ENCODE results near the gene PNMT. TPM values are rescaled to one million over a fixed set of nuclear protein-coding genes. Genes with fewer than 3 reads are reported as not detected.

The PNMT gene
- total RNA-seq, result not detected in 2 replicates

GRCh38 chr17:39667945-39668924 lies at the start of gene PNMT:
TSS of gene PNMT (plus strand) at chr17:39668453. CDS start at chr17:39668476, 23 bp downstream.
- intact Hi-C loops (cut with micrococcal nuclease), result no loop called here
- Mint-ChIP-seq H3K36me3 (ENCODE audit: low read depth) (peaks cover under 1% of the 10 kb centered on the region), H3K4me3 (peak within 1 kb of the TSS; percentile 73), H3K27me3 (peaks cover 32% of the 10 kb centered on the region), H3K4me1 (peaks cover 8% of the 10 kb centered on the region), H3K27ac (no peak within 1 kb of the TSS), H3K9me3 (no peaks in the 10 kb centered on the region)
- peak; percentile 91 for DNase-seq

- Mint-ChIP-seq H3K4me1 (peaks cover 13% of the 10 kb centered on the region), H3K27ac (no peak overlapping the region), H3K27me3 (peaks cover 57% of the 10 kb centered on the region), H3K36me3 (ENCODE audit: low read depth) (no peaks in the 10 kb centered on the region), H3K4me3 (no peak overlapping the region), H3K9me3 (no peaks in the 10 kb centered on the region)
- no peak for DNase-seq
- intact Hi-C loops (cut with micrococcal nuclease), result no loop called here
Observed at GRCh38 chr17:39618956-39619785, 49.1 kb upstream of the PNMT start.

GRCh38 chr17:39619786-39620101 lies 48.5 kb upstream of the PNMT start:
- Mint-ChIP-seq H3K27me3 (peaks cover 56% of the 10 kb centered on the region), H3K36me3 (ENCODE audit: low read depth) (no peaks in the 10 kb centered on the region), H3K4me1 (peaks cover 13% of the 10 kb centered on the region), H3K4me3 (no peak overlapping the region), H3K9me3 (no peaks in the 10 kb centered on the region), H3K27ac (no peak overlapping the region)
- no peak for DNase-seq
- intact Hi-C loops (cut with micrococcal nuclease), result loop anchor here (5.0 kb wide), 1 partner anchor 243 kb away; the partner anchor contains the start of gene IKZF3

GRCh38 chr17:39621523-39622379 lies 46.5 kb upstream of the PNMT start:
- H3K4me1 Mint-ChIP-seq, result peaks cover 17% of the 10 kb centered on the region
- intact Hi-C loops (cut with micrococcal nuclease), result loop anchor here (1.0 to 5.0 kb wide), 5 partner anchors 13 to 359 kb away; partner anchors contain the start of genes IKZF3, MIEN1 and PSMD3
- H3K9me3 Mint-ChIP-seq, result no peaks in the 10 kb centered on the region
- peak overlapping the region; percentile 62 for H3K27ac Mint-ChIP-seq
- peak overlapping the region; percentile 76 for H3K4me3 Mint-ChIP-seq
- DNase-seq, result peak; percentile 97
- H3K36me3 Mint-ChIP-seq (ENCODE audit: low read depth), result no peaks in the 10 kb centered on the region
- peaks cover 57% of the 10 kb centered on the region for H3K27me3 Mint-ChIP-seq

GRCh38 chr17:39622380-39623006 lies 45.8 kb upstream of the PNMT start:
- no peak for DNase-seq
- H3K4me1 Mint-ChIP-seq, result peaks cover 17% of the 10 kb centered on the region
- H3K27ac Mint-ChIP-seq, result peak overlapping the region; percentile 62
- H3K36me3 Mint-ChIP-seq (ENCODE audit: low read depth), result no peaks in the 10 kb centered on the region
- no peaks in the 10 kb centered on the region for H3K9me3 Mint-ChIP-seq
- H3K4me3 Mint-ChIP-seq, result peak overlapping the region; percentile 76
- intact Hi-C loops (cut with micrococcal nuclease), result loop anchor here (1.0 to 5.0 kb wide), 6 partner anchors 12 to 358 kb away; partner anchors contain the start of genes IKZF3, MIEN1 and PSMD3
- peaks cover 52% of the 10 kb centered on the region for H3K27me3 Mint-ChIP-seq

GRCh38 chr17:39623356-39623950 lies 44.8 kb upstream of the PNMT start:
- intact Hi-C loops (cut with micrococcal nuclease), result loop anchor here (1.0 to 5.0 kb wide), 2 partner anchors 75 to 239 kb away; partner anchors contain the start of gene IKZF3
- Mint-ChIP-seq H3K4me1 (peaks cover 17% of the 10 kb centered on the region), H3K27me3 (peaks cover 56% of the 10 kb centered on the region), H3K27ac (no peak overlapping the region), H3K36me3 (ENCODE audit: low read depth) (no peaks in the 10 kb centered on the region), H3K9me3 (no peaks in the 10 kb centered on the region), H3K4me3 (peak overlapping the region; percentile 33)
- peak; percentile 96 for DNase-seq

- DNase-seq, result no peak
- H3K27ac Mint-ChIP-seq, result no peak overlapping the region
- H3K9me3 Mint-ChIP-seq, result no peaks in the 10 kb centered on the region
- H3K4me3 Mint-ChIP-seq, result no peak overlapping the region
- no peaks in the 10 kb centered on the region for H3K36me3 Mint-ChIP-seq (ENCODE audit: low read depth)
- peaks cover 17% of the 10 kb centered on the region for H3K4me1 Mint-ChIP-seq
- peaks cover 52% of the 10 kb centered on the region for H3K27me3 Mint-ChIP-seq
- intact Hi-C loops (cut with micrococcal nuclease), result loop anchor here (5.0 kb wide), 1 partner anchor 238 kb away; the partner anchor contains the start of gene IKZF3
Observed at GRCh38 chr17:39624313-39624712, 43.9 kb upstream of the PNMT start.

- H3K27me3 Mint-ChIP-seq, result peaks cover 47% of the 10 kb centered on the region
- H3K4me1 Mint-ChIP-seq, result peaks cover 17% of the 10 kb centered on the region
- H3K27ac Mint-ChIP-seq, result no peak overlapping the region
- no peak overlapping the region for H3K4me3 Mint-ChIP-seq
- intact Hi-C loops (cut with micrococcal nuclease), result no loop called here
- H3K36me3 Mint-ChIP-seq (ENCODE audit: low read depth), result no peaks in the 10 kb centered on the region
- no peaks in the 10 kb centered on the region for H3K9me3 Mint-ChIP-seq
- DNase-seq, result no peak
Observed at GRCh38 chr17:39625198-39625785, 43.0 kb upstream of the PNMT start.

GRCh38 chr17:39626171-39627046 lies 41.8 kb upstream of the PNMT start, which contains the start of gene PPP1R1B:
TSS of gene PPP1R1B (plus strand) at chr17:39626952. CDS start at chr17:39627393, 441 bp downstream.
- Mint-ChIP-seq H3K27ac (no peak within 1 kb of the TSS), H3K36me3 (ENCODE audit: low read depth) (no peaks in the 10 kb centered on the region)
- intact Hi-C loops (cut with micrococcal nuclease), result no loop called here

GRCh38 chr17:39627047-39627711 lies 41.1 kb upstream of the PNMT start:
- intact Hi-C loops (cut with micrococcal nuclease), result no loop called here
- peaks cover 56% of the 10 kb centered on the region for H3K27me3 Mint-ChIP-seq
- no peak overlapping the region for H3K4me3 Mint-ChIP-seq
- no peaks in the 10 kb centered on the region for H3K9me3 Mint-ChIP-seq
- H3K4me1 Mint-ChIP-seq, result peaks cover 23% of the 10 kb centered on the region
- no peak overlapping the region for H3K27ac Mint-ChIP-seq
- H3K36me3 Mint-ChIP-seq (ENCODE audit: low read depth), result no peaks in the 10 kb centered on the region
- no peak for DNase-seq

More at GRCh38 chr17:39626171-39627046, 41.8 kb upstream of the PNMT start, which contains the start of gene PPP1R1B:
- Mint-ChIP-seq H3K4me1 (peaks cover 20% of the 10 kb centered on the region), H3K27me3 (peaks cover 51% of the 10 kb centered on the region), H3K9me3 (no peaks in the 10 kb centered on the region), H3K4me3 (no peak within 1 kb of the TSS)
- no peak for DNase-seq
